Inferior parietal cortex (tissue), 1 donor: ENCODE measurements around the gene DIP2A.

Experiments
- DNase-seq: peaks from one replicate; pipeline ENCODE4 v3.0.0-alpha.2; 2016; ENCODE audit errors: extremely low spot score

Gene DIP2A

GRCh38 chr21:46597031-46597430 lies 138.3 kb downstream of the DIP2A start:
- no peak for DNase-seq

GRCh38 chr21:46597896-46598343 lies 139.2 kb downstream of the DIP2A start:
- DNase-seq = no peak

DNA sequence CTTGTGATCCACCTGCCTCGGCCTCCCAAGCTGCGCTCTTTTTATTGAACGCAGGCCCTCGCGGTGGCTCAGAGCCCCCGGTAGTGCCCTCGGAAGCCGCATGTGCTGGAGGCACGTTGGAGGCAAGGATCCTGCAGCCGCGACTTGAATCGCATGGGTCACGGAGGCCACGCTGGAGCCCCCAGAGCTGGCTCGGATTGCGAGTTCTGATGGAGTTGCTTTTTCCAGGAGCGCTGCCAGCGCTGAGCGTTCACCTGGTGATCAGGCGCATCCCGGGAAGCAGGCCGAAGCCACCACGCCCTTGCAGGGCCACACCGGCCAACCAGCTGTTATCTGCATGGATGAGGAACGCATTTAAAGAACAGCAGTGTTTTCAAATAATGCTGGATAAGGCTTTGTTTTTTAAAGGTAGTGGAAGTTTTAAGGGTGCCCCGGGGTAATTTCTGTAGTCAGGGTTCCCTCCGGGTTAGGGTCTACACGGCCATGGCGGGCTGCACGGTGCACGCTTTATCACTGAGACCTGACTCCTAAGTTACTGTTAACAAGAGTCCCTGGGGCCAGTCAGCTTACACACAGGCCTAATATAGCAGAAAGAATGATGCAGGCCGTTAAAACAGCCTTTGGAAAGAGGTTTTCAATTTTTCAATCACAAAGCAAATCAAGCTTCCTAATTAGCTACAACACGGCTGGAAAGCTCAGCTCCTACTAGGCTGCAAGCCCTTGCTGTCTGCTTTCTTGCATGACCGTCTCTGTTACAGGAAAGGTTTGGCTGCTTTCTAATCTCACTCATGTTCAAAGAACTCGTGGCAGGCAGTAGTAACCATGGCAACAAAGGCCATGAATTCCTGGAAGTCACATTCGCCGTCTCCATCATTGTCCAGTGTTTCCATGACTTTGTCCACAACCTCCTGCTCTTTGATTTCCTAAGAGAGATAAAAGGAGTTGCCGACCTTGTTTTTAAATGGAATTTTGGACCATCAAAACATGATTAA lies 140.2 kb downstream of the DIP2A start:
- no peak for DNase-seq

GRCh38 chr21:46600305-46600704 lies 141.6 kb downstream of the DIP2A start:
- no peak for DNase-seq

GRCh38 chr21:46600978-46601377 lies 142.3 kb downstream of the DIP2A start:
- DNase-seq = no peak

GRCh38 chr21:46603228-46603627 lies 144.5 kb downstream of the DIP2A start:
- DNase-seq = no peak

GRCh38 chr21:46604329-46604974 lies 145.8 kb downstream of the DIP2A start:
- DNase-seq = peak; percentile 35

- peak; percentile 74 for DNase-seq
Observed at GRCh38 chr21:46604975-46605766, 146.5 kb downstream of the DIP2A start, which contains the start of gene S100B. Gene S100B (minus strand): TSS chr21:46605082. CDS start chr21:46602415, 2,667 bp downstream.

DNA sequence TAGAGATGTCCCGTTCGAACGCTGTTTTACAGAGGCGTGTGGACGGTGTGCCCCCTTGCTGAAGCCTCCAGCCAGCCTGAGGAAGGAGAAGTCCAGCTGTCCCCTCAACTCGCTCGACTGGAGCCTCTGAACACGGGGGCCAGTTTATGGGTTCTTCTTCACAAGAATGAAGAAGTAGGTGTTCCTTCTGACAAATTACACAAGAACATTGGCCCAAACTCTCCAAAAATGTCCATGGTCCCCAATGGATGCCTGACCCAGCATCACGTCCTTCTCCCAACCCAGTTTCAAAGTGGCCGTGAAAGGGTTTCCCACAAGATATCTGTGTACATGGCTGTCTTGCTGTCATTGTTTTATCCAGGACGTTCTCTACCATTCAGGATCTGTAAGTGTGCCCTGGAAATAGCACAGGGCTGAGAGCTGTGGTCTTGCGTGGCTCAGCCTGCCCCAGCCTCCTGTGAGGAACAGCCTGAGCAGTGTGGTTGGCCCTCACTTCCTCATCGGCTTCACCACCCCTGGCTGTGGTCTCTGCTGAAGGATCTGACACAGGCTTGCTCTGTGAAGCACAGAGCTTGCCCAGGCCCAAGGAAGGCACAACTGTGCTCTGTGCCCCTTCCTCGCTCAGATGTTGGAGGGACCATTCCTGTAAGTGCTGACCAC lies 147.2 kb downstream of the DIP2A start:
- no peak for DNase-seq

GRCh38 chr21:46606427-46606813 lies 147.7 kb downstream of the DIP2A start:
- no peak for DNase-seq

GRCh38 chr21:46607636-46608035 lies 148.9 kb downstream of the DIP2A start:
- DNase-seq = no peak

DNA sequence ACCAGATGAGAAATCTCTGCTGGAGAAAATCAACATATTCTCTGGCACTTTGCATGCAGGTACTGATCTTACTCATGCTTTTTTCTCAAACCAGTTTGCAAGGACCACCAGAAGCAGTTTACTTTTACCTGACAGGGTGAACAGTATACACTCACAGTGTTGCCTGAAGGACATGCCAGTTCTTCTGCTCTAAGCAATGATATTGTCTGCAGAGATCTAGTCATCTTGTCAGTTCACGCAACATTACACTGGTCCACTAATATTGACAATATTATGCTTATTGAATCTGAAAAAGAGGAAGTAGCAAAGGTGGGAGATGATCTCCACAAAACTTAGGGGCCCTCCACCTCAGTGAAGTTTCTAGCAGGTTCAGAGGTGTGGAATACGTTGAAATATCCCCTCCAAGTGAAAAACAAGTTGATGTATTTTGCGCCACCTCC lies 150.0 kb downstream of the DIP2A start:
- no peak for DNase-seq

DNA sequence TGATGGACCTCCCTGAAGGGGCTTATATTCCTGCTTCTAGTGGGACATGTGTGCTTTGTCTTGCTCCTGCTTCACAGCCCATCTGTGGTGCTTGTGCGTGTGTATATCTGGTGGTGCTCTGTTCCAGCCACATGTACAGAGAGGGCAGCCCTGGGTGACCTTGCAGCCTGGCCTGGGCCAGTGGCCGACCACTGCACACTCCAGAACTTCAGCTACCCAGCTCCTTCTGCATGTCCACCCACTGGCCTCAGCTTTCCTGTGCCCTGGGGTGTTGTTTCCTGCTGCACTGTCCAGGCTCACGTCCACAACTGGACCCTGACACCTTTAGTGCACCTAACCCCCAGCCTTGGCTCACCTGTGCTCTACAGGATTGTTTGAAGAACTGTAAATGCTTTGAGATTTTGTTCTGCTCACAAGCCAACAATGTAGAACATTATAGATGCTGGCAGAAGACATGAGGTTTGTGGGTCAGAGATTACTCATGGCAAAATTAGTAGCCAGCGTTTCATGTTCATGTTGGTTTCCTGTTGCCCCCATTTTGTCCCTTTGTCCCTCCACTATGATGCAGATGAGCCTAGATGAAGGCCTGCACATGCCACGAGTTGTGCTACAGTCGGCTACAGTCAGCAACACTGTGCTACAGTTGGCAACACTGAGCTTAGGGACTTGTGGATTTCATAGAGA lies 151.5 kb downstream of the DIP2A start:
- no peak for DNase-seq

DNA sequence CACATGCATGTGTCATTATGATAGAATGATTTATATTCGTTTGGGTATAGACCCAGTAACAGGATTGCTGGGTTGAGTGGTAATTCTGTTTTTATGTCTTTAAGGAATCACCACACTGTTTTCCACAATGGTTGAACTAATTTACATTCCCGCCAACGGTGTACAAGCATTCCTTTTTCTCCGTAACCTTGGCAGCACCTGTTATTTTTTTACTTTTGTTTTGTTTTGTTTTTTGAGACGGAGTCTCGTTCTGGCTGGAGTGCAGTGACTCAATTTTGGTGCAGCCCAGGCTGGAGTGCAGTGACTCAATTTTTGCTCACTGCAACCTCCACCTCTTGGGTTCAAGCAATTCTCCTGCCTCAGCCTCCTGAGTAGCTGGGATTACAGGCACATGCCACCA lies 154.7 kb downstream of the DIP2A start:
- DNase-seq = no peak

GRCh38 chr21:46616050-46616449 lies 157.4 kb downstream of the DIP2A start:
- DNase-seq = no peak

DNA sequence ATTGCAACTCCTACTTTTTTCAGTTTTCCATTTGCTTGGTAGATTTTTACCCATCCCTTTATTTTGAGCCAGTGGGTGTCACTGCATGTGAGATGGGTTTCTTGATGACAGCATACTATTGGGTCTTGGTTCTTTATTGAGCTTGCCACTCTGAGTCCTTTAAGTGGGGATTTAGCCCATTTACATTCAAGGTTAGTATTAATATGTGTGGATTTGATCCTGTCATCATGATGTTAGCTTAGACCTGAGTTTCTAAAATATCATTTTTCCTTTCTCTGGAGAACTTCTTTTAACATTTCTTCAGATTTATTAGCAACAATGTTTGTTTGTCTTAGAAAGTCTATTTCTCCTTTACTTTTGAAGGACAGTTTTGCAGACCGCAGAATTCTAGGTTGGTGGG lies 158.0 kb downstream of the DIP2A start:
- no peak for DNase-seq

GRCh38 chr21:46617267-46618051 lies 158.8 kb downstream of the DIP2A start:
- DNase-seq = no peak

- DNase-seq = no peak
Observed at GRCh38 chr21:46618738-46619379, 160.2 kb downstream of the DIP2A start.
